ENCODE results near the gene TNFRSF8.

TNFRSF8 gene

DNA sequence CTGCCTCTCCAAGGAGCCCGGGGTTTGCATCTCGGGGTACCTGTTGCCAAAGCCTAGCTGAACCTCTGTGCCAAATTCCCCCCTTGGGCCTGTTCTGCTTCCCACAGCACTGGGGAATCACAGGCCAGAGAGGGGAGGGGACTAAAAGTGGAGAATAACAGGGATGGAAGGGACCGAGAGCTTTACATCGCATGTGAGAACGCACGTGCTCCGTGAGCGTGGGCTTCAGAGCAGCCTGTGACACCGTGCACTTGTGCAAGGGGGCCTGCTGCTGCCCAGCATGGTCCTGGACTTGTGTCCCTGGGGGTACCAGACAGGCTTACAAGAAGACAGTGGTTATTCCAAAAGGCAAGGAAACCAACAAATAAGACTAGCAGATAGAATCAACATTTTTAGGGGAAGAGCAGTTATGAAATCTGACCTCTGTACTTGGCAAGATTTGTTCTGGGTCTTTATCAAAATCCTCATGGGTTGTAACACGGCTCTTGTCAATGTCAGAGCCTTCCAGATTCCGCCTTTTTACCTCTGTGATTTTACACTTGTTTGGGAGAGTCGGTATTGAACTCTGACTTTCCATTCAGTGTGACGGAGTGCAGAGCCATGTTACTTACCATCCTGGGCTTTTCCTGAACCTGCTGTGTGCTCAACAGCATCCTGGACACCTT, 67.5 kb downstream of the TNFRSF8 start:
- in situ Hi-C loops (cut with MboI; ENCODE audit: low sequenced_read_pairs, unreplicated experiment): no loop called here
- no peak for DNase-seq (ENCODE audit: low spot score)
- no peak for TF ChIP-seq CTCF (IDR thresholded peaks at IDR 0.05; ENCODE audit: borderline replicate concordance, control extremely low read depth, extremely low read depth, insufficient read depth, missing control alignments)

- in situ Hi-C loops (cut with MboI; ENCODE audit: low sequenced_read_pairs, unreplicated experiment): no loop called here
- DNase-seq (ENCODE audit: low spot score): no peak
- no peak for TF ChIP-seq CTCF (IDR thresholded peaks at IDR 0.05; ENCODE audit: borderline replicate concordance, control extremely low read depth, extremely low read depth, insufficient read depth, missing control alignments)
Observed at GRCh38 chr1:12132078-12132477, 69.0 kb downstream of the TNFRSF8 start.

- in situ Hi-C loops (cut with MboI; ENCODE audit: low sequenced_read_pairs, unreplicated experiment): no loop called here
- no peak for DNase-seq (ENCODE audit: low spot score)
- TF ChIP-seq CTCF (IDR thresholded peaks at IDR 0.05; ENCODE audit: borderline replicate concordance, control extremely low read depth, extremely low read depth, insufficient read depth, missing control alignments): no peak
Observed at GRCh38 chr1:12134716-12135115, 71.6 kb downstream of the TNFRSF8 start.

DNA sequence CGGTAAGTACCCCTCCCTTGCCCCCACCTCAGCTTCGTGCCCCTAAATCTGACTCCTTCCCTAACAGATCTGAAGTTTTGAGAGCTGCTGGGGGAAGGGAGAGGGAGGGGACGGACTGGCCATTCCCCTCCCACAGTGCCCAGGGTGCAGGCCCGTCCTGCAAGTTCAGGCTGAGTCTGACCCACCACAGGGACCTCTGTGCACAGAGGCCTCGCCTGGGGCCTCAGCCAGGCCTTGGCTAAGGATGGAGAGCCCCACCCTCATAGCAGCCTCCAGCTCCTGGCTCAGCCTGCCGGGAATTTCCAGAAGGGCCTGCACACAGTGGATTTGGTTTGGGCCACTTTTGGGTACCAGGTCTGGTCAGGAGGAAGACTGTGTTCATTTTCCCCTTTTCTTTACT, 72.5 kb downstream of the TNFRSF8 start:
- no peak for DNase-seq (ENCODE audit: low spot score)
- in situ Hi-C loops (cut with MboI; ENCODE audit: low sequenced_read_pairs, unreplicated experiment): no loop called here
- no peak for TF ChIP-seq CTCF (IDR thresholded peaks at IDR 0.05; ENCODE audit: borderline replicate concordance, control extremely low read depth, extremely low read depth, insufficient read depth, missing control alignments)

DNA sequence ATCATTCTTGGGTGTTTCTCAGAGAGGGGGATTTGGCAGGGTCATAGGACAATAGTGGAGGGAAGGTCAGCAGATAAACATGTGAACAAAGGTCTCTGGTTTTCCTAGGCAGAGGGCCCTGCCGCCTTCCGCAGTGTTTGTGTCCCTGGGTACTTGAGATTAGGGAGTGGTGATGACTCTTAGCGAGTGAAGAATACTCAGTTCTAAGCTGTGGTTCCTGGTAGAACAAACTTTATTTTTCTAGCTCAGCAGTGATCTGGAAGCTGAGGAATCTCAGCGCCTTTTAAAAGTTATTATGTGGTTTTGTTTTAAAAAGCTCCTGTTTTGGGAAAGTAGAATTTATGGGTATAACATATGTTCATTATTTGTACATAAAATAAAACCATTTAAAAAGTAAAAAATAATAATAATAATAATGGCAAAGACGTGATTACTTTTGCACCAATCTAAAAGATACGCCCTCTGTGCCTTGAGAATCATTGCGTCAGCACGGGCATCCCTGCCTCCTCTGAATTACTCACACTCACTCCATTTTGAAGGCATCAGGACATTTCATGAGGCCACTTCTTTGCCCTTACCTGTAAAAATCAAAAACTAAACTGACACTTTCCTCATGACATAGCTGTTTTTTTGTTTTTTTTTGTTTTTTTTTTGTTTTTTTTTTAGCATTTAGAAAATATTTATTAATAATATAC, 74.0 kb downstream of the TNFRSF8 start:
- DNase-seq (ENCODE audit: low spot score): no peak
- no peak for TF ChIP-seq CTCF (IDR thresholded peaks at IDR 0.05; ENCODE audit: borderline replicate concordance, control extremely low read depth, extremely low read depth, insufficient read depth, missing control alignments)
- in situ Hi-C loops (cut with MboI; ENCODE audit: low sequenced_read_pairs, unreplicated experiment): no loop called here

DNA sequence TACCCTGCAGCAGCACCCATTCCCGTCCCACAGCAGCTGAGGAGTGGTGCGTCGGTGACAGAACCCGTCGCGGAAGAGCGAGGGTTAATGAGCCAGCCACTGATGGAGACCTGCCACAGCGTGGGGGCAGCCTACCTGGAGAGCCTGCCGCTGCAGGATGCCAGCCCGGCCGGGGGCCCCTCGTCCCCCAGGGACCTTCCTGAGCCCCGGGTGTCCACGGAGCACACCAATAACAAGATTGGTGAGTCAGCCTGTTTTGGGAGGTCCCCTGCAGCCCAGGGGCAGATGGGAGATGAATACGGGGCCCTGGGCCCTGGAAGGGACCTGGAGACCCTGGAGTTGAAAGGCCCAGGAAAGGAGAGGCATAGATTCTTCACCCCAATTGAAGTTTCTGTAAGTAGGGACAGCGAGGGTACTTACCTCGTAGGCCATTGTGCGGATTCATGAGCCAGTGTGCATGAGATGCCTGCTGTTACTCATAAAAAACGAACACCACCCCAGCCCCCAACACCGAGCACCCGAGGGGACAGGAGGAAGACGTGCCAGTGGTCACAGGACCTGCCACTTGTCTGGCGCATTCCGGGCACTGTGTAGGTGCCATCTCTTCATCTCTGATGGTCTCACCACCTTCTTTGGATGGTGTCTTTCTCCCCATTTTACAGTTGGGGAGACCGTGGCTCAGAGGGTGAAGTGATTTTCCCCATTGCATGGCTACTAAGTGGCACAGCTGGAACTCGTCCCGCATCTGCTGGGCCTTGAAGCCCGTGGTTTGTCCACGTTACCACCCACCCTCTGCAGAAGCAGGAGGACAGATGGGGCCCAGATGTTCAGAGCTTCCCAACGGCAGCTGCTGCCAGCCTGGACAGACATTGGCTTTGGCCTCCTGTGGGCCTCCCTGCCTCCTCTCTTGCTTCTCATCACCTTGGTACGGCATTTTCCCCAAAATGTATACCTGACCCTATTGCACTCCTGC, 75.4 kb downstream of the TNFRSF8 start:
- no peak for DNase-seq (ENCODE audit: low spot score)
- no peak for TF ChIP-seq CTCF (IDR thresholded peaks at IDR 0.05; ENCODE audit: borderline replicate concordance, control extremely low read depth, extremely low read depth, insufficient read depth, missing control alignments)
- in situ Hi-C loops (cut with MboI; ENCODE audit: low sequenced_read_pairs, unreplicated experiment): no loop called here

All from GM13976 (cell line).